Fibroblast of villous mesenchyme (primary cell): ENCODE results near the gene FHAD1. TPM values are rescaled to one million over a fixed set of nuclear protein-coding genes. Genes with fewer than 3 reads are reported as not detected.

ENCODE experiments used
- DNase-seq: peaks from one replicate; pipeline ENCODE4 v3.0.0-alpha.2; 2010; ENCODE audit warnings: low read depth
- H3K4me3 ChIP-seq: 2 replicates; pipeline ENCODE4 v1.5.1; 2011; ENCODE audit warnings: low read depth, mild to moderate bottlenecking, low read length
- total RNA-seq: library from RNA; depleted of rRNA; stranded (reverse); fragments of >200 nt; gene quantifications from 2 replicates; pipeline ENCODE4 v1.2.3, GENCODE V29; 2012
- TF ChIP-seq, protein P1 (sequence below): IDR thresholded peaks from 2 replicates; pipeline ENCODE4 v1.5.1; 2012; ENCODE audit warnings: low read depth, mild to moderate bottlenecking, low read length; ENCODE audit not compliant: insufficient read depth

Gene FHAD1
- total RNA-seq, 1 donor: under 0.01 TPM

DNA sequence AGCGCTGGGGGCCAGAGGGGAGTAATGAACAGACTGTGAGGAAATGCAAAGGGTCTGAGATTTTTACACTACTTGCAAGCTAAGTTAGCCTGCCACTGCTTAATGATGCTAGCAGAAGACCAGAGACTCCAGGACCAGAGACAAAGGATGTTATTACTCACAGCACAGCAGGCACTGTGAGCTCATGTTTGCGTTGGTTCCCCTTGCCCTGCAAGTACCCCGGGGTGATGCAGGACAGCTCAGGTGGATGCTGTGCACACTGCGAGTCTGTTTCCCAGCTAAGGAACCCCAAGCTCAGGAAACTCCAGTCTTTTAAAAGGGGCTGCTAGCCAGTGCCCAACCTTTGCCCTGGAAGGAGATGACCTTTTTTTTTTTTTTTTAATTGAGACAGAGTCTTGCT lies 1.2 kb downstream of the FHAD1 start:
- no peak for DNase-seq
- TF ChIP-seq, protein P1, sequence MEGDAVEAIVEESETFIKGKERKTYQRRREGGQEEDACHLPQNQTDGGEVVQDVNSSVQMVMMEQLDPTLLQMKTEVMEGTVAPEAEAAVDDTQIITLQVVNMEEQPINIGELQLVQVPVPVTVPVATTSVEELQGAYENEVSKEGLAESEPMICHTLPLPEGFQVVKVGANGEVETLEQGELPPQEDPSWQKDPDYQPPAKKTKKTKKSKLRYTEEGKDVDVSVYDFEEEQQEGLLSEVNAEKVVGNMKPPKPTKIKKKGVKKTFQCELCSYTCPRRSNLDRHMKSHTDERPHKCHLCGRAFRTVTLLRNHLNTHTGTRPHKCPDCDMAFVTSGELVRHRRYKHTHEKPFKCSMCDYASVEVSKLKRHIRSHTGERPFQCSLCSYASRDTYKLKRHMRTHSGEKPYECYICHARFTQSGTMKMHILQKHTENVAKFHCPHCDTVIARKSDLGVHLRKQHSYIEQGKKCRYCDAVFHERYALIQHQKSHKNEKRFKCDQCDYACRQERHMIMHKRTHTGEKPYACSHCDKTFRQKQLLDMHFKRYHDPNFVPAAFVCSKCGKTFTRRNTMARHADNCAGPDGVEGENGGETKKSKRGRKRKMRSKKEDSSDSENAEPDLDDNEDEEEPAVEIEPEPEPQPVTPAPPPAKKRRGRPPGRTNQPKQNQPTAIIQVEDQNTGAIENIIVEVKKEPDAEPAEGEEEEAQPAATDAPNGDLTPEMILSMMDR: no peak
- no peak overlapping the region for H3K4me3 ChIP-seq

DNA sequence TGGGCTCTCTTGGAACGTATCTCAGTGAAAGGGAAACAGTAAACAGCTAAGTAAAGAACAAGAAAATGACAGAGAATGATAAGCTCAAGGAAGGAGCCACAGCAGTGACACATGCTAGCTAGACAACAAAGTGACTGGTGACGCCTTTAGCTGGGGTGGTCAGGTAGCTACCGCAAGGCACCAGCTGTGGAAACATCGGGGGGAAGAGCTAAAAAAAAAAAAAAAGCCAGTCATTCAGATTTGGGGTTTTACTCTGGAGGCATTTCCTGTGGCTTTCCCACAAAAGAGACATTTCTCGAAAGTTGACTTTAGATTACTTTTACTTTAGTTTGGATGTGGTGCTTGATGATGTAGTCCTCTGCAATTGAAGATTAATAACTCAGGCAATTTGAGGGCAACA lies 2.1 kb downstream of the FHAD1 start:
- TF ChIP-seq, protein P1: no peak
- H3K4me3 ChIP-seq: no peak overlapping the region
- no peak for DNase-seq

DNA sequence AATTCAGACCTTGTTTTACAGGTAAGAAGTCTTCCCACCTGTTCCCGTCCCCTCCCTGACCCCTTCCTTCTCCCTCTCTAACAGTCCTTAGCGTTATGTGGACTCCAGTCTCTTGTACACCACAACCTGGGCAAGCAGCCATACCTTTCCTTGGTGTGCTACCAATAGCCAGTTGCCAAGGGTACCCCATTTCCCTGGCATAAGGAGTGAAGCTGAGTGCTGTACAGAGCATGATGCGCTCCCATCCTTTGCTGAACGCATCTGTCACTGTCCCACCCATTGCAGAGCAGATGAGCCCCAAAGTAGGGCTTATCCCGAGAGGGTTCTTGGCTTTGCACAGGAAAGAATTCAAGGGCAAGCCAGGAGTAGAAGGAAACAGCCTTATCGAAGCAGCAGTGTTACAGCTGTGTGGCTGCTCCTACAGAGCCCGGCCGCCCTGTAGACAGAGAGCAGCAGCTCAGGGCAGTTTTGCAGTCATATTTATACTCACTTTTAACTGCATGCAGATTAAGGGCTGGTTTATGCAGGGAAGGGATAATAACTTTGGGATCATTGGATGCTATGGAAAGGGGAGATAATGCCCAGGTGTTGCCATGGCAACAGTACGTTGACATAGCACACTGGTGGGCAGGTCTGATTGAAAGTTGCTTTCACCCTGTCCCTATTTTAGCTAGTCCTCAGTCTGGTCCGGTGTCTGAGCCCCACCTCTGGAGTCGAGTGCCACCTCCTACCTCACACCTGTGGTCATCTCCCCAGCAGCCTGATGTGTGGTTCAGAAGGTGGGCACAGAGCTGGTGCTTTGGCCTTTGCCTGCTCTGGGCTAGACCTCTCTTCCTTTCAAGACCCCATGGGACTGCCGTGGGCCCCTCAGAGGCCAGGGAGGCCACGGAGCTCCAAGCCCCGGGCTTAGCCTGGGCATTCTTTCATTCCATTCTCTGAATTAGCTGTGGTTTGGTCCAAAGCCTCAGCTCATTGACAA lies 5.1 kb downstream of the FHAD1 start:
- DNase-seq: no peak
- TF ChIP-seq, protein P1: no peak
- H3K4me3 ChIP-seq: no peak overlapping the region

DNA sequence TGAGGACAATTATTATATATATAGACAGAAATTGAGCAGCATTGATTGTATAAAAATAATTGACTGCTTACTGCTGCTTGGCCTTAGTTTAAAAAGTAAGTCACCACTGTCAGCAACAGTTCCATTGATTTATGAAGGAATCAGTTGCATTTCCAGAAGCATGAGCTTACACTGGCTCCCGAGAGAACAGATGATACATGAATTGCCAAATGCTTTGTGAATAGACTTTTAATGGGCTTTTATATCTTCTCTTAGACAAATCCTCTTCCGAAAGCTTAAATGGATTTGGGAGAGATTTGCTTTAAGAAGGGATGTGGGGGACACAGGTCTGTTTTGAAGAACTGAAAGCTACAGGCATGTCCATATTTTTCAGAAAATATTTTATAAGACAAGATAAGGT lies 7.5 kb downstream of the FHAD1 start:
- TF ChIP-seq, protein P1: no peak
- H3K4me3 ChIP-seq: no peak overlapping the region
- DNase-seq: peak; percentile 13

DNA sequence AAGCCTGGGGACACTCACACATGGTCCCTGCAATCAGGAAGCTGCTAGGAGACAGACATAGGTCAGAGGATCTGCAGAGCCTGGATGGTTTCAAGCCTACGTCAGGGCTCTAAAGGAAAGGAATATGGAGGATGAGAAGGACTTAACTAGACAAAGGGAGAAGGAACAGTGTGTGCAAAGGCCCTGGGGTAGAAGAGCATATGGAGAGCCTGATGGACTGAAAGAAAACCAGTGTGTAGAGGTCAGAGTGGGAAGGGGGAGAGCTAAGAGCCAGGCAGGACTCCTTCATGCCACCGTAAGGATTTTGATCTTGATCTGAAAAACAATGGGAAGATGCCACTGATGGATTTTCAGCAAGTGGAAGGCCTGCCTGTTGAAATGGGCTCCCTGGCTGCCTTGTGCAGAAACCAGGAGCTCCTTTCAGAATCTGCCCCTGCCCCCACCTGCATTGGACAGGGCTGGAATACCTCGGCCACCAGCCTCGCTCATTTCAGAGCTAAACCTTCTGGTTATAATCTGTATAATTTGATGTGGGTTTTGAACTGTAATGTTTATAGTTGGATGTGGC lies 8.6 kb downstream of the FHAD1 start:
- DNase-seq: no peak
- no peak overlapping the region for H3K4me3 ChIP-seq
- TF ChIP-seq, protein P1: no peak

DNA sequence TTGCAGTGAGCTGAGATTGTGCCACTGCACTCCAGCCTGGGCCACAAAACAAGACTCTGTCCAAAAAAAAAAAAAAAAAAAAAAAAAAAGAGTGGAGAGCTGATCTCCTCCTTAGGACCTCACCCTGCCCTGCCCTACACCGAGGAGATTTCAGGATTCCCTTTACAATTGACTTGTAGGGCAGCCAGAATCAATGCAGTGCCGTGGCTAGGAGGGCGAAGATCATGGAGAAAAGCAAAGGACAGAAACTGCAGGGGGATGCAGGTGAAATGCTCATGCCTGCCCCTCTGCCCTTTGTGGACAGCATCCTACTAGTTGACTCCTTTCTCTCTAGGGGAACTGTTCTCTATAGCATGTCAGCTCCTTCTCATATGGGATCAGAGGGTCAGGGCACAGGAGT lies 9.6 kb downstream of the FHAD1 start:
- no peak for DNase-seq
- TF ChIP-seq, protein P1: no peak
- no peak overlapping the region for H3K4me3 ChIP-seq
